GM23248 (cell line): ENCODE measurements around the gene IPO13. TPM values are rescaled to one million over a fixed set of nuclear protein-coding genes. Genes with fewer than 3 reads are reported as not detected.

ENCODE experiments used
- DNase-seq: peaks from one replicate; pipeline ENCODE4 v3.0.0-alpha.2; 2015
- H2AFZ ChIP-seq: fragments of 200-600 bp; sonication (generic); 2 replicates; pipeline ENCODE4 v1.6.1; 2016; ENCODE audit warnings: antibody characterized with exemption
- H3F3A ChIP-seq: fragments of 200-600 bp; sonication (generic); 2 replicates; pipeline ENCODE4 v1.6.1; 2016; ENCODE audit warnings: mild to moderate bottlenecking, antibody characterized with exemption, mixed run types; ENCODE audit not compliant: insufficient read depth
- H3K27ac ChIP-seq: fragments of 200-600 bp; sonication (generic); 2 replicates; pipeline ENCODE4 v1.5.1; 2016; ENCODE audit warnings: mild to moderate bottlenecking
- H3K27me3 ChIP-seq: fragments of 200-600 bp; sonication (generic); replicated peaks from 2 replicates; pipeline ENCODE4 v1.6.1; 2016; ENCODE audit warnings: mild to moderate bottlenecking; ENCODE audit not compliant: insufficient read depth
- H3K36me3 ChIP-seq: fragments of 200-600 bp; sonication (generic); 2 replicates; pipeline ENCODE4 v1.6.1; 2016; ENCODE audit warnings: low read depth, mild to moderate bottlenecking
- H3K4me1 ChIP-seq: fragments of 200-600 bp; sonication (generic); 2 replicates; pipeline ENCODE4 v1.6.1; 2016; ENCODE audit warnings: mild to moderate bottlenecking; ENCODE audit not compliant: insufficient read depth
- H3K4me2 ChIP-seq: fragments of 200-600 bp; sonication (generic); one replicate; pipeline ENCODE4 v1.6.1; 2016; ENCODE audit warnings: mild to moderate bottlenecking; ENCODE audit not compliant: unreplicated experiment
- H3K4me3 ChIP-seq: fragments of 200-600 bp; sonication (generic); 2 replicates; pipeline ENCODE4 v1.5.1; 2016; ENCODE audit warnings: mild to moderate bottlenecking
- H3K79me2 ChIP-seq: fragments of 200-600 bp; sonication (generic); 2 replicates; pipeline ENCODE4 v1.6.1; 2016; ENCODE audit warnings: mild to moderate bottlenecking; ENCODE audit not compliant: insufficient read depth
- H3K9ac ChIP-seq: fragments of 200-600 bp; sonication (generic); 2 replicates; pipeline ENCODE4 v1.6.1; 2016; ENCODE audit warnings: mild to moderate bottlenecking
- H3K9me2 ChIP-seq: fragments of 200-600 bp; sonication (generic); 2 replicates; pipeline ENCODE4 v1.6.1; 2016; ENCODE audit warnings: mixed run types, mild to moderate bottlenecking, moderate library complexity; ENCODE audit not compliant: insufficient read depth
- H3K9me3 ChIP-seq: fragments of 200-600 bp; sonication (generic); one replicate; pipeline ENCODE4 v1.6.1; 2017; ENCODE audit warnings: low read depth
- H4K20me1 ChIP-seq: fragments of 200-600 bp; sonication (generic); 2 replicates; pipeline ENCODE4 v1.6.0; 2016; ENCODE audit not compliant: insufficient read depth
- EZH2 ChIP-seq: fragments of 200-600 bp; sonication (generic); IDR thresholded peaks from 2 replicates; pipeline ENCODE4 v1.6.1; 2018; ENCODE audit warnings: antibody characterized with exemption, mild to moderate bottlenecking; ENCODE audit not compliant: insufficient read depth, poor library complexity, severe bottlenecking
- EZH2phosphoT487 ChIP-seq: fragments of 200-600 bp; sonication (generic); IDR thresholded peaks from 2 replicates; pipeline ENCODE4 v1.6.1; 2018; ENCODE audit warnings: antibody characterized with exemption, moderate library complexity, mild to moderate bottlenecking, low read depth; ENCODE audit not compliant: insufficient read depth
- WGBS, 2 experiments: methylation state at CpG; one replicate each; pipeline ENCODE4 v1.1.6; 2015 to 2017; ENCODE audit warnings: low lambda C conversion rate in 2 of 2, low coverage in 1 of 2; ENCODE audit errors: missing lambda C conversion rate in 2 of 2; 5-methylcytosine and 5-hydroxymethylcytosine counted together
- in situ Hi-C: fragments of 300-500 bp; cut with MboI; formaldehyde crosslinking; loops from 2 replicates; pipeline ENCODE4 v1.15.0; 2020
- polyA plus RNA-seq: library from polyadenylated mRNA; unstranded; fragments of >200 nt; fragmentation: Nextera tagmentation; extraction: Ambion mirVana; gene quantifications from 2 replicates; pipeline ENCODE4 v1.2.1, GENCODE V29; 2016
- total RNA-seq: library from RNA; depleted of rRNA; stranded (reverse); fragments of >200 nt; shearing (Covaris generic); gene quantifications from 2 replicates; pipeline ENCODE4 v1.2.3, GENCODE V29; 2014

Gene IPO13
- total and polyA plus RNA-seq, 2 experiments from 2014 or later = 21.0 to 29.4 TPM

DNA sequence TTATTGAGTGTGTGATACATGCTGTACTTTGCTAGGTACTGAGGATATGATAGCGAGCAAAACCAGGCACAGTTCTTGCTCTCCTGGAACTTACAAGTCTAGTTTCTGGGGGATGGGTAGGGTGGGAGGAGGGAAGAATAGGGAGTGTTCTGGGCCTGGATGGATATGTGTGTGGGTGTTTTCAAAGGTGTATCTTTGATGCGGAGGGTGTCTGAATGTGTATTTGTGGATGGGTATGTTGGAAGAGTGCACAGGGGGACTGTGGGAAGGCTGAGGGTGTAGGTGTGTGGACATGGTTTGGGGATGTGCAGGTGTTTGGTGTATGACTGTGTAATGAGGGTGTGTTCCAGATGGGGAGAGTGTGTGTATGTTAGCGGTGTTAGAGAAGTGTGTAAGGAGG lies 18.6 kb downstream of the IPO13 start:
- H3K9me3 ChIP-seq = no peaks in the 10 kb centered on the region
- H3K27me3 ChIP-seq = no peaks in the 10 kb centered on the region
- H3K36me3 ChIP-seq = no peaks in the 10 kb centered on the region; the same call in 1 of the 2 replicates
- DNase-seq = no peak
- H2AFZ ChIP-seq = no peak overlapping the region
- H3K4me3 ChIP-seq = no peak overlapping the region
- H4K20me1 ChIP-seq = no peaks in the 10 kb centered on the region
- no peak overlapping the region for H3K27ac ChIP-seq
- H3F3A ChIP-seq = peaks cover 9% of the 10 kb centered on the region
- no peaks in the 10 kb centered on the region for H3K4me1 ChIP-seq
- in situ Hi-C loops = no loop called here
- H3K9me2 ChIP-seq = no peaks in the 10 kb centered on the region
- H3K79me2 ChIP-seq = peaks cover 3% of the 10 kb centered on the region
- WGBS, 2 experiments = 93 to 100% methylated on average over 2 of the region's 3 CpGs
- no peak for TF ChIP-seq EZH2
- no peak for TF ChIP-seq EZH2phosphoT487
- H3K4me2 ChIP-seq = no peak overlapping the region
- H3K9ac ChIP-seq = no peak overlapping the region

DNA sequence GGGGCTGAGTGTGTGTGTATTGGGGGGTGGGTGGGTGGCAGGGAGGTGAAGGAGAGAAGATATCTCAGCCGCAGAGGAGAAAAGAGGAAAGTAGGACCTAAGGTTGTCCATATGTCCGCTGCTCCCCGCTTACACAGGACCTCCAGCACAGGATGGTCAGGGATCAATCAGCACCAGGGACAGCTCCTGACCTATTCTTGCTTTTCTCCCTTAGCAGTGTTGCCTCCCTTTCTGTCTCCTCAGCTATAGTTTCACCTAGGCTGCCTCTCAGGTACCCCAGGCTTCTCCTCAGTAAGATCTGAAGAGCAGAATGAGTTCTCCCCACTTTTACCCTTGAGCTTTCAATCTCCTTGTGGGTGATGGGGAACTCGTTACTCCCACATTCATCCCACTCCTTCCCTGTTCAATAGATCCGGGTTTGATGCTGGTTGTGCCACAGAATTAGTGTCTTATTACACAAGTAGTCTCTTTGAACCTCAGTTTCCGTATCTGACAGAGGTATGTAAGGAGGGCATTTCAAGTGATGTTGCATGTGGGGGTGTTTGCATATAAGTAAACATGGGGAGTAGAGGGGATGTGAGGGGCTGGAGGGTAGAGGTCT lies 21.7 kb downstream of the IPO13 start:
- Histone ChIP-seq H2AFZ (no peak overlapping the region), H3K27ac (no peak overlapping the region), H3K9me3 (no peaks in the 10 kb centered on the region), H4K20me1 (no peaks in the 10 kb centered on the region), H3K4me2 (no peak overlapping the region), H3K4me1 (peaks cover 7% of the 10 kb centered on the region; the same call in 1 of the 2 replicates), H3K79me2 (peaks cover 15% of the 10 kb centered on the region), H3K9me2 (no peaks in the 10 kb centered on the region), H3K36me3 (no peaks in the 10 kb centered on the region), H3K4me3 (no peak overlapping the region), H3K27me3 (no peaks in the 10 kb centered on the region), H3K9ac (no peak overlapping the region), H3F3A (peaks cover 9% of the 10 kb centered on the region)
- TF ChIP-seq EZH2 (no peak), EZH2phosphoT487 (no peak)
- peak; percentile 51 for DNase-seq
- 75 to 96% methylated on average over 3 to 6 of the region's 6 CpGs for WGBS, 2 experiments
- in situ Hi-C loops = no loop called here

DNA sequence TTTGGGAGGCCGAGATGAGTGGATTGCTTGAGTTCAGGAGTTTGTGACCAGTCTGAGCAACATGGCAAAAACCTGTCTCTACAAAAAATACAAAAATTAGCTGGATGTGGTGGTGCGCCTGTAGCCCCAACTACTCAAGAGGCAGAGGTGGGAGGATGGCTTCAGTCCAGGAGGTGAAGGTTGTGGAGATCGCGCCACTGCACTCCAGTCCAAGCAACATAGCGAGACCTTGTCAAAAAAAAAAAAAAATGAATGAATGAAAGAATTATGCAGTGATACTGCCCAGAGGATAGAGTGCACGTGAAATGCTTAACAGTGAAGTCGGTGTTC lies 22.6 kb downstream of the IPO13 start:
- no peaks in the 10 kb centered on the region for H3K27me3 ChIP-seq
- H3K9me3 ChIP-seq = no peaks in the 10 kb centered on the region
- 59 to 62% methylated on average over 7 of the region's 7 CpGs for WGBS, 2 experiments
- H3K4me2 ChIP-seq = no peak overlapping the region
- H3F3A ChIP-seq = peaks cover 15% of the 10 kb centered on the region
- peaks cover 15% of the 10 kb centered on the region for H3K79me2 ChIP-seq
- H3K36me3 ChIP-seq = no peaks in the 10 kb centered on the region
- H3K4me1 ChIP-seq = peaks cover 7% of the 10 kb centered on the region; the same call in 1 of the 2 replicates
- H2AFZ ChIP-seq = no peak overlapping the region
- H3K4me3 ChIP-seq = peak overlapping the region; percentile 31; the same call in 1 of the 2 replicates
- H3K9me2 ChIP-seq = no peaks in the 10 kb centered on the region
- TF ChIP-seq EZH2phosphoT487 = no peak
- no peak for TF ChIP-seq EZH2
- H3K9ac ChIP-seq = no peak overlapping the region
- in situ Hi-C loops = no loop called here
- no peak overlapping the region for H3K27ac ChIP-seq
- H4K20me1 ChIP-seq = no peaks in the 10 kb centered on the region
- DNase-seq = no peak

DNA sequence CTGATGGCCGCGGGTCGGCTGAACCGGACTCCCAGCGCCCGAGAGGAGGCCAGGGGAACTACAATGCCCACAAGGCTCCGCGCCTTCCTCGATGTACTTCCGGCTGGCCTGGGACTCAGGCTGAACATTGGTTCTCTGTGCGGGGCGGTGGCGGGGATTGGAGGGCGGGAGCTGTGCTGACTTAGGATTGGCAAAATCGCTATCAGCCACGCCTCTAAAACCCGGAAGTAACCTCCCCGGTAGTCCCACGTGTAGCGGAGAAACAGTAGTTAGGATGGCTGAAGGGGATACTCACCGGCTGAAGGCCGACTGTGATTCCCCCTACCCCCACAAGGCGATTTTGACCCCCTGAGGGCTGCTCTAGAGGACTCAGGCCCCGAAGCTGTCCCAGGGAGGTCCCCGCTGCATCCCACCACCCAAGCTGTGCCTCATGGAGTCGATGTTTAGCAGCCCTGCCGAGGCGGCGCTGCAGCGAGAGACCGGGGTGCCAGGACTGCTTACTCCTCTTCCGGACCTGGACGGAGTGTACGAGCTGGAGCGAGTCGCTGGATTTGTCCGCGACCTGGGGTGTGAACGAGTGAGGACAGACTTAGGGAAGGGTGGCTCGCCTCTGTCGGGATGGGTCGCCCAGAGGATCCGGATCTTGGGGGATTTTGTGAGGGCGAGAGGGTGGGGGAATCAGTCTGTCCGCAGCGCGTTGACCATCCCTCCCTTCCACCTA lies 23.2 kb downstream of the IPO13 start, which contains the start of gene DPH2:
DPH2 (plus strand) TSS at position 265 of the 721 bp plus-strand sequence; CDS start at position 431, 166 bp downstream.
- Histone ChIP-seq H3K79me2 (peaks cover 16% of the 10 kb centered on the region), H3K4me1 (peaks cover 7% of the 10 kb centered on the region; the same call in 1 of the 2 replicates), H3K4me3 (peak within 1 kb of the TSS; percentile 97), H3K27ac (0 out of 2 replicates have a peak within 1 kb of the TSS, but pooled peaks have one; percentile 19), H2AFZ (peak within 1 kb of the TSS; percentile 85), H3K4me2 (peak within 1 kb of the TSS; percentile 78), H3K36me3 (no peaks in the 10 kb centered on the region), H4K20me1 (no peaks in the 10 kb centered on the region), H3K9me2 (no peaks in the 10 kb centered on the region), H3K9me3 (no peaks in the 10 kb centered on the region), H3F3A (peaks cover 15% of the 10 kb centered on the region), H3K9ac (peak within 1 kb of the TSS; percentile 82), H3K27me3 (no peaks in the 10 kb centered on the region)
- TF ChIP-seq EZH2phosphoT487 (no peak), EZH2 (no peak)
- in situ Hi-C loops = no loop called here
- WGBS, 2 experiments = 2 to 3% methylated on average over 43 to 46 of the region's 47 CpGs
- peak; percentile 99 for DNase-seq
